Right lobe of liver (tissue), 4 donors: ENCODE results near the gene A3GALT2.

ENCODE experiments used
- POLR2A ChIP-seq: fragments of 450-650 bp; IDR thresholded peaks from one replicate; pipeline ENCODE4 v1.6.1; 2017; ENCODE audit warnings: antibody characterized with exemption, mild to moderate bottlenecking
- TF ChIP-seq, protein P1 (sequence below), 4 donors: fragments of 200-600 bp in 3 of 4; fragments of 450-650 bp in 1 of 4; IDR thresholded peaks; one replicate each; pipeline versions ENCODE4 v1.5.1 to v1.8.0; 2016 to 2022; ENCODE audit warnings: antibody characterized with exemption in 4 of 4, mild to moderate bottlenecking in 2 of 4
- donor health status: DM: no; HTN: no; CAD: no.
- donor health status: DM: no; HTN: no; CAD: no.
- donor health status: DM: no; HTN: yes; CAD: no.

- TF ChIP-seq, protein P1, sequence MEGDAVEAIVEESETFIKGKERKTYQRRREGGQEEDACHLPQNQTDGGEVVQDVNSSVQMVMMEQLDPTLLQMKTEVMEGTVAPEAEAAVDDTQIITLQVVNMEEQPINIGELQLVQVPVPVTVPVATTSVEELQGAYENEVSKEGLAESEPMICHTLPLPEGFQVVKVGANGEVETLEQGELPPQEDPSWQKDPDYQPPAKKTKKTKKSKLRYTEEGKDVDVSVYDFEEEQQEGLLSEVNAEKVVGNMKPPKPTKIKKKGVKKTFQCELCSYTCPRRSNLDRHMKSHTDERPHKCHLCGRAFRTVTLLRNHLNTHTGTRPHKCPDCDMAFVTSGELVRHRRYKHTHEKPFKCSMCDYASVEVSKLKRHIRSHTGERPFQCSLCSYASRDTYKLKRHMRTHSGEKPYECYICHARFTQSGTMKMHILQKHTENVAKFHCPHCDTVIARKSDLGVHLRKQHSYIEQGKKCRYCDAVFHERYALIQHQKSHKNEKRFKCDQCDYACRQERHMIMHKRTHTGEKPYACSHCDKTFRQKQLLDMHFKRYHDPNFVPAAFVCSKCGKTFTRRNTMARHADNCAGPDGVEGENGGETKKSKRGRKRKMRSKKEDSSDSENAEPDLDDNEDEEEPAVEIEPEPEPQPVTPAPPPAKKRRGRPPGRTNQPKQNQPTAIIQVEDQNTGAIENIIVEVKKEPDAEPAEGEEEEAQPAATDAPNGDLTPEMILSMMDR (IDR thresholded peaks at IDR 0.05), result no peak
- no peak for TF ChIP-seq POLR2A
Measured at GRCh38 chr1:33312413-33312749, 8.5 kb downstream of the A3GALT2 start.
